ENCODE measurements around the gene NMRAL1. TPM values are rescaled to one million over a fixed set of nuclear protein-coding genes. Genes with fewer than 3 reads are reported as not detected.

NMRAL1 gene
- 10 to 100 TPM; 50.5 to 55.0 TPM for total RNA-seq

DNA sequence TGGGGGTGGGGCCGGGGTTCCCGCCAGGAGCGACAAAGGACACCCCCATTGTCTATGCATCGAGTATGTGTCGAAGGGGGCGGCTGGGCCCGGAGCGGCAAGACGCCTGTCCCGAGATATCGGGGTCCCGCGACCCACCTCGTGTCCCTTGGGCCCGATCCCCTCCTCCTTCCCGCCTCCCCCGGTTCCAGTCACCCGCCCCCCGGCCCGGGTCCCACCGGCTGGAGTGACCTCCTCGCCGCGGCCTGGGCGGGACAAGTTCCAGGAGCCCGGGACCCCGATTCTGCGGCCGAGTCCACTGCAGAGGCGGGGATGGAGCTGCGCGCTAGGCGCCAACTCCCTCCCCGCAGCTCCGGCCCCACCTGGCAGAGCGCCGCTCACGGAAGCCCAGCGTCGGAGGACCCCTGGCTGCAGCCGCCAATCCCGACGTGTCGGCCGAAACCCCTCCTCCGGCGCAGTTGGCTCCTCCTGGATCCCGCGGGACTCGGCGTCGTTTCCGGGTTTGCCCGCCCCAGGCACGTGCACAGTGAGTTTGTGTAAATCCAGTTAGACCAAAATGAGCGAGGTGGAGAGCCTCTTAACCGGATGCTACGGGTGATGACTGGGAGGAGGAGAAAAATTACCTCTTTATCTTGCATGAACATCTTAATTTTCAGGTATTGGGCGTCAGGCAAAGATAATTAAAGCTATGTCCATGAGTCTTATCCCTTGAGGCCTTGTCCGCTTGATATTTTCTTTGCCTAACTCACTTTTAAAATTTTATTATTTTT, at the start of gene NMRAL1:
Gene NMRAL1 (minus strand): TSS at position 434 of the 770 bp plus-strand sequence. CDS start 493 bp downstream, outside the sequence.
- H3K27me3 Mint-ChIP-seq, result no peaks in the 10 kb centered on the region
- peak within 1 kb of the TSS; percentile 89 for H3K27ac Mint-ChIP-seq
- CTCF ChIA-PET, result interaction anchor here (2.6 to 4.6 kb wide), 2 partner anchors 31 to 150 kb away, joined by 10 to 43 read pairs; partner anchors contain the start of gene MGRN1
- peak; percentile 96 for DNase-seq
- peak within 1 kb of the TSS; percentile 89 for H3K4me3 Mint-ChIP-seq
- POLR2A ChIA-PET, result interaction anchor here (0.8 to 2.9 kb wide), 5 partner anchors 8 to 203 kb away, joined by 3 to 16 read pairs (median 4); no protein-coding TSS in a partner anchor
- peaks cover 39% of the 10 kb centered on the region for H3K4me1 Mint-ChIP-seq (ENCODE audit: low read depth)
- H3K9me3 Mint-ChIP-seq, result no peaks in the 10 kb centered on the region
- intact Hi-C loops (cut with micrococcal nuclease), result loop anchor here (10.0 kb wide), 1 partner anchor 200 kb away; the partner anchor contains the start of gene TFAP4
- H3K36me3 Mint-ChIP-seq, result peaks cover 4% of the 10 kb centered on the region

- Mint-ChIP-seq H3K4me3 (no peak overlapping the region), H3K36me3 (no peaks in the 10 kb centered on the region), H3K4me1 (ENCODE audit: low read depth) (peaks cover 7% of the 10 kb centered on the region), H3K27ac (no peak overlapping the region), H3K27me3 (no peaks in the 10 kb centered on the region), H3K9me3 (no peaks in the 10 kb centered on the region)
- ChIA-PET CTCF (interaction anchor here (0.8 to 1.9 kb wide), 3 partner anchors 13 to 25 kb away, joined by 3 to 5 read pairs (median 4); no protein-coding TSS in a partner anchor), POLR2A (no interaction called here)
- DNase-seq, result no peak
- intact Hi-C loops (cut with micrococcal nuclease), result no loop called here
Observed at GRCh38 chr16:4523686-4524085, 49.3 kb upstream of the NMRAL1 start.

DNA sequence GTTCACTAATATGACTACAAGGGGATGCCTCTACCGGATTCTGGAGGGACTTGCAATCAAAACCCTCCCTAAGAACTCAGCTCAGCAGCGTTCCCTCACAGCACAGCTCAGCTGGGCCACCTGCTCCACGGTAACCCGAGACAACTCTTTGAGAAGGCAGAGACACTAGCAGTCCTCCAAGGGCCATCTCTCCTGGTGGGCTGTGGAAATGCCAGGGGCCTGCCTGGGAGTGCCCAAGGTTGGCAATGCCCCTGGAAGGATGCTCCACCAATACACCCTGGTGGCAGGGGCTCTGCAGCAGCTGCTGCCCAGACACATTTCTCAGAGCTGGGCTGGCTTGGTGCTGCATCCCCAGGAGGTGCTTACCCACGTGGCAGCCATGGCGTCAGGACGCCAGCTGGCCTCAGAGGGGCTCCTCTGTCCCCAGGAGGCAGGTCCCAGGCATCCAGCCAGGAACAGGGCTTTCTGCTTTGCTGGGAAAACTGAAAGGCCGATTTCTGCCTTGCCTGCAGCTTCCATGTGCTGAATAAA, 47.7 kb upstream of the NMRAL1 start:
- no peak overlapping the region for H3K27ac Mint-ChIP-seq
- no peak overlapping the region for H3K4me3 Mint-ChIP-seq
- ChIA-PET POLR2A (no interaction called here), CTCF (no interaction called here)
- peaks cover 3% of the 10 kb centered on the region for H3K4me1 Mint-ChIP-seq (ENCODE audit: low read depth)
- no peaks in the 10 kb centered on the region for H3K27me3 Mint-ChIP-seq
- intact Hi-C loops (cut with micrococcal nuclease), result no loop called here
- H3K36me3 Mint-ChIP-seq, result no peaks in the 10 kb centered on the region
- DNase-seq, result no peak
- H3K9me3 Mint-ChIP-seq, result no peaks in the 10 kb centered on the region

DNA sequence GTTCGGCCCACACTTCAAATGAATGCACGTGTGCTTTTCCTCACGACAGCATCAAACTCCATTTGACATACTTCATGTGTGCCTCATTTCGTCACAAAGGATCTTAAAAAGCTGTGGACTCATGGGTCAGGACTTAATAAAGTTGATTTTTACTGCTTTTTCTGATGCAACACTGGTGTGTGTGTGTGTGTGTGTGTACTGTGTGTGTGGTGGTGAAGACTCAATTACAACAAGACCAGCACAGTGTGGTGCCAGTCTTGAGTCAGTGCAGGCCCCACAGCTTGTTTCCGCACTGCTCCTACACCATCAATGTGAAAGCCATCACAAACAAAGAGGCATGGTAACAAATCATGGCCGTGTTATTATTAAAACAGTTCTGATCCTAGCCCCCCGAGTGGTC, 46.5 kb upstream of the NMRAL1 start:
- POLR2A ChIA-PET, result no interaction called here
- Mint-ChIP-seq H3K4me3 (no peak overlapping the region), H3K36me3 (no peaks in the 10 kb centered on the region), H3K27ac (no peak overlapping the region), H3K4me1 (ENCODE audit: low read depth) (peaks cover 3% of the 10 kb centered on the region), H3K27me3 (no peaks in the 10 kb centered on the region), H3K9me3 (no peaks in the 10 kb centered on the region)
- CTCF ChIA-PET, result no interaction called here
- intact Hi-C loops (cut with micrococcal nuclease), result no loop called here
- DNase-seq, result no peak

DNA sequence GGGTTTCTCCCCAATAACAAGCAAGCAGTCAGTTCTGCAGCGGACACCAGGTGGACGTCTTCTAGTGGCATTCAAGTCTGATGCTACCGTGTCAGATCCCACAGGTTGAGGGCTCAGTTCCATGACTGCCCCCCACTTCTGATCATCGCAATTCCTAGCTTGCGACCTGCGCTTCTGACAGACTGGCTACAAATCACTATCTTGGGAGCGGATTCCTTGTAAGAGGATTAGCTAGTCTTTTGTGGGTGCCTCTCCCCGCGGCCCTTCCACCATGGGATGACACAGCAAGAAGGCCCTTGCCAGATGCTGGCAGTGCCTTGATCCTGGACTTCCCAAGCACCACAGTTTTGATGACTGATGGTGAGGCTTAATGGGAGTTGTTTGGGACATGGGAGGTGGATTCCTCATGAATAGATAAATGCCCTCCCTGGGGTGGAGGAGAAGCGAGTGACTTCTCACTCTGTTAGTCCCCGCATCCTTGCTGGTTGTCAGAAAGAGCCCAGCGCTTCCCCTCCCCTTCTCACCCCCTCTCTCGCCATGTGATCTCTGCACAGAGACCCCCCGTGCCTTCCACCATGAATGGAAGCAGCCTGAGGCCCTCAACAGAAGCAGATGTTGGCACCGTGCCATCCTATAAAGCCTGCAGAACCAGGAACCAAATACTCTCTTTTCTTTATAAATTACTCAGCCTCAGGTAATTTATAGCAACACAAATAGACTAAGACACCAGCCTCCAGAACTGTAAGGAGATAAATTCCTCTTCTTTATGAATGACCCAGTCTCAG, 45.0 kb upstream of the NMRAL1 start:
- no peaks in the 10 kb centered on the region for H3K9me3 Mint-ChIP-seq
- peaks cover 18% of the 10 kb centered on the region for H3K4me1 Mint-ChIP-seq (ENCODE audit: low read depth)
- POLR2A ChIA-PET, result no interaction called here
- no peak overlapping the region for H3K27ac Mint-ChIP-seq
- intact Hi-C loops (cut with micrococcal nuclease), result no loop called here
- H3K27me3 Mint-ChIP-seq, result no peaks in the 10 kb centered on the region
- no peaks in the 10 kb centered on the region for H3K36me3 Mint-ChIP-seq
- no peak for DNase-seq
- CTCF ChIA-PET, result interaction anchor here (1.1 to 3.2 kb wide), 5 partner anchors 10 to 66 kb away, joined by 3 to 14 read pairs (median 4); no protein-coding TSS in a partner anchor
- H3K4me3 Mint-ChIP-seq, result no peak overlapping the region

DNA sequence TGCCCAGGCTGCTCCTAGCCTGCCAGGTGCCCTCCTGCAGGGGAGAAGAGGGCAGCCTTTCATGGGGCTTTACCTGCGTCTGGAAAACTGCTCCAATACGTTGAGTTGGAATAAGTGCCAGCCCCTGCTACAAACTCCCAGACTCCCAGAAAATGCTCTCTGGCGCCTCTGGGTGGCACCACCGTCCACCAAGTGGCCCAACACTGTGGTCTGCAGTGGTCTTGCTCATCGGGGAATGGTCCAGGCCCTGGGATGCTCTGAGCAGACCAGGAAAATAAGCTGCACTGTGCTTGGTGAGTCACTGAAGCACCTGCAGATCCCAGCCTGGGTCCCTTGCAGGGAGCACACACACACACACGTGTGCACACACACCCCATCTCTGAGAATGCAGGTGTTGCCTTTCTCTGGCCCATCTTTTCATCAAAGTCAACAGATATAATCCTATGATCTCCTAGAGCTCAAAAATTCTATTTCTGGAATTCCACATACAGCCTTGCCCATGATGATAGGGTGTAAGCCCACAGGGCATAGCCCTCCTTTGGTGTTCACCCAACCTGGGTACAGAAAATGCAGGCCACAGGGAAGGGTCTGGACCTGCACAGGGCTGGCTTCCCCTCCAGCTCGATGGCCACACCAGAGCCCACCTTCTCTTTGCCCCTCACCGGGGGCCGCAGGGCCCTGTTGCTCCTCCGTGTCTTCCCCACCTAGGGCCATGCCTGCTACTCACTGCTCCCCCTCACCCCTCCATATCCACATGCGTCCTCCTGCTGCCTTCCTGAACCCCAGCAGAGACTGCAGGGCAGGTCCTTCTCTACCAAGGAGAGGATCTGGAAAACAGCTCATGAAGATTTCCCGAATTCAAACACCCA, 43.6 kb upstream of the NMRAL1 start:
- ChIA-PET POLR2A (no interaction called here), CTCF (interaction anchor here (0.8 to 3.2 kb wide), 7 partner anchors 10 to 73 kb away, joined by 3 to 14 read pairs (median 4); no protein-coding TSS in a partner anchor)
- H3K4me3 Mint-ChIP-seq, result no peak overlapping the region
- intact Hi-C loops (cut with micrococcal nuclease), result no loop called here
- no peaks in the 10 kb centered on the region for H3K27me3 Mint-ChIP-seq
- peaks cover 5% of the 10 kb centered on the region for H3K36me3 Mint-ChIP-seq
- H3K4me1 Mint-ChIP-seq (ENCODE audit: low read depth), result peaks cover 29% of the 10 kb centered on the region
- H3K9me3 Mint-ChIP-seq, result no peaks in the 10 kb centered on the region
- DNase-seq, result peak; percentile 29
- H3K27ac Mint-ChIP-seq, result no peak overlapping the region

- H3K4me1 Mint-ChIP-seq (ENCODE audit: low read depth), result peaks cover 34% of the 10 kb centered on the region
- POLR2A ChIA-PET, result interaction anchor here (1.2 kb wide), 1 partner anchor 40 kb away, joined by 3 read pairs; the partner anchor contains the start of gene HMOX2
- H3K9me3 Mint-ChIP-seq, result no peaks in the 10 kb centered on the region
- no peak for DNase-seq
- CTCF ChIA-PET, result interaction anchor here (1.3 to 1.8 kb wide), 4 partner anchors 9 to 70 kb away, joined by 3 to 14 read pairs (median 9); no protein-coding TSS in a partner anchor
- H3K27me3 Mint-ChIP-seq, result no peaks in the 10 kb centered on the region
- intact Hi-C loops (cut with micrococcal nuclease), result no loop called here
- H3K36me3 Mint-ChIP-seq, result peaks cover 19% of the 10 kb centered on the region
- H3K27ac Mint-ChIP-seq, result peak overlapping the region; percentile 82
- H3K4me3 Mint-ChIP-seq, result no peak overlapping the region
Observed at GRCh38 chr16:4515611-4516233, 41.3 kb upstream of the NMRAL1 start.

- CTCF ChIA-PET, result interaction anchor here (0.9 to 1.8 kb wide), 8 partner anchors 8 to 442 kb away, joined by 3 to 14 read pairs (median 6); no protein-coding TSS in a partner anchor
- no peak for DNase-seq
- intact Hi-C loops (cut with micrococcal nuclease), result no loop called here
- Mint-ChIP-seq H3K4me3 (no peak overlapping the region), H3K27ac (peak overlapping the region; percentile 82), H3K9me3 (no peaks in the 10 kb centered on the region), H3K36me3 (peaks cover 23% of the 10 kb centered on the region), H3K27me3 (no peaks in the 10 kb centered on the region), H3K4me1 (ENCODE audit: low read depth) (peaks cover 34% of the 10 kb centered on the region)
- POLR2A ChIA-PET, result interaction anchor here (0.5 to 1.4 kb wide), 4 partner anchors 9 to 192 kb away, joined by 3 to 4 read pairs (median 3); partner anchors contain the start of gene HMOX2
Observed at GRCh38 chr16:4514606-4515005, 40.2 kb upstream of the NMRAL1 start.

GRCh38 chr16:4513881-4514280, 39.5 kb upstream of the NMRAL1 start:
- intact Hi-C loops (cut with micrococcal nuclease), result no loop called here
- Mint-ChIP-seq H3K9me3 (no peaks in the 10 kb centered on the region), H3K4me1 (ENCODE audit: low read depth) (peaks cover 34% of the 10 kb centered on the region), H3K36me3 (peaks cover 23% of the 10 kb centered on the region), H3K27ac (peak overlapping the region; percentile 82), H3K4me3 (no peak overlapping the region), H3K27me3 (no peaks in the 10 kb centered on the region)
- ChIA-PET POLR2A (interaction anchor here (1.3 to 1.4 kb wide), 2 partner anchors 8 to 19 kb away, joined by 3 to 4 read pairs; no protein-coding TSS in a partner anchor), CTCF (interaction anchor here (1.2 to 1.8 kb wide), 5 partner anchors 8 to 442 kb away, joined by 3 to 14 read pairs (median 8); no protein-coding TSS in a partner anchor)
- DNase-seq, result no peak

DNA sequence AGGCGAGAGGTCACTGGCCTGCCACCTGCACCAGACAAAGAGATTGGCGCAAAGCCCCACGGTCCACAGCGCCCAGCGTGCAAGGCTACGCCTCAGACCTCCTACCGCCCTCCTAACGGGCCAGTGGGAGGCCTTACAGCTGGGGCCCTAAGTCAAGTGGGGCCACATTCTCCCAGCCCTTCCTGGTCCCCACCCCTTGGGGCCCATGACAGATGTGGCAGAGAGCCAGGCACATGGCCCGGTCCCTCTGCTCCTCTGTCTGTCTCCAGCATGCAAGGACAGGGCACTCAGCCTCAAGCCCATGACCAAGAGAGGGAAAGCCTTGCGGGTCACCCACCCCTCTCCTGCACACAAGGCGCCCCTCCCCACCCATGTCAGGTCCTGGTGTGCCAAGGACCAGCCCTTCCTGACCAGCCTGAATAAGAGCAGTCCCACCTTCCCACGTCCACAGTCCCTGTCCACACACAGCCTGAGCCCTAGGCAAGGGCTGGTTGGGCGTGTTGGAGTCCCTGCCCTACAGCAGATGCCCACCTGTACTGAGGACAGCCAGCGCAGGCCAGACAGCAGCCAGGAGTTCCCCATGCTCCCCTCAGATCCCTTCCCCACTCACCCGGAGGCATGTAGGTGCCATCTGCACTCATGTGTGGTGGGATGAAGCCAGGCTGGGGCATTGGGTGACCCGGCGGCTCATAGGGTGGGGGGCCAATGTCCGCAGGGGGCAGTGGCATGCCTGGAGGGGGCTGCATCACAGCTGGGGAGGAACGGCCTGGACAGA, 38.8 kb upstream of the NMRAL1 start:
- H3K4me1 Mint-ChIP-seq (ENCODE audit: low read depth), result peaks cover 34% of the 10 kb centered on the region
- POLR2A ChIA-PET, result no interaction called here
- DNase-seq, result no peak

More for the DNA sequence above, 38.8 kb upstream of the NMRAL1 start:
- no peaks in the 10 kb centered on the region for H3K9me3 Mint-ChIP-seq
- no peaks in the 10 kb centered on the region for H3K27me3 Mint-ChIP-seq
- H3K27ac Mint-ChIP-seq, result no peak overlapping the region
- intact Hi-C loops (cut with micrococcal nuclease), result no loop called here
- CTCF ChIA-PET, result interaction anchor here (1.7 kb wide), 1 partner anchor 22 kb away, joined by 8 read pairs; no protein-coding TSS in a partner anchor
- H3K4me3 Mint-ChIP-seq, result no peak overlapping the region
- H3K36me3 Mint-ChIP-seq, result peaks cover 23% of the 10 kb centered on the region
